Tibial nerve (tissue), 3 donors: ENCODE measurements around the gene CNNM4.

Source experiments
- POLR2A ChIP-seq, 2 donors: fragments of 450-650 bp; IDR thresholded peaks; one replicate each; pipeline ENCODE4 v1.6.1; 2017; ENCODE audit warnings: antibody characterized with exemption in 2 of 2, mild to moderate bottlenecking in 2 of 2, moderate library complexity in 2 of 2
- TF ChIP-seq, protein P1 (sequence below), 5 experiments: fragments of 200-600 bp in 3 of 5; fragments of 450-650 bp in 2 of 5; sonication (generic) in 3 of 5; IDR thresholded peaks; one replicate each; pipeline ENCODE4 v1.5.1; 2016 to 2019; ENCODE audit warnings: antibody characterized with exemption in 5 of 5, mild to moderate bottlenecking in 3 of 5, moderate library complexity in 2 of 5

GRCh38 chr2:96767135-96767871 lies 6.6 kb downstream of the CNNM4 start:
- no peak for TF ChIP-seq POLR2A (IDR thresholded peaks at IDR 0.05)
- TF ChIP-seq, protein P1, sequence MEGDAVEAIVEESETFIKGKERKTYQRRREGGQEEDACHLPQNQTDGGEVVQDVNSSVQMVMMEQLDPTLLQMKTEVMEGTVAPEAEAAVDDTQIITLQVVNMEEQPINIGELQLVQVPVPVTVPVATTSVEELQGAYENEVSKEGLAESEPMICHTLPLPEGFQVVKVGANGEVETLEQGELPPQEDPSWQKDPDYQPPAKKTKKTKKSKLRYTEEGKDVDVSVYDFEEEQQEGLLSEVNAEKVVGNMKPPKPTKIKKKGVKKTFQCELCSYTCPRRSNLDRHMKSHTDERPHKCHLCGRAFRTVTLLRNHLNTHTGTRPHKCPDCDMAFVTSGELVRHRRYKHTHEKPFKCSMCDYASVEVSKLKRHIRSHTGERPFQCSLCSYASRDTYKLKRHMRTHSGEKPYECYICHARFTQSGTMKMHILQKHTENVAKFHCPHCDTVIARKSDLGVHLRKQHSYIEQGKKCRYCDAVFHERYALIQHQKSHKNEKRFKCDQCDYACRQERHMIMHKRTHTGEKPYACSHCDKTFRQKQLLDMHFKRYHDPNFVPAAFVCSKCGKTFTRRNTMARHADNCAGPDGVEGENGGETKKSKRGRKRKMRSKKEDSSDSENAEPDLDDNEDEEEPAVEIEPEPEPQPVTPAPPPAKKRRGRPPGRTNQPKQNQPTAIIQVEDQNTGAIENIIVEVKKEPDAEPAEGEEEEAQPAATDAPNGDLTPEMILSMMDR (IDR thresholded peaks at IDR 0.05): no peak
